Fibroblast of pulmonary artery (primary cell): Measurements from ENCODE around the gene C5orf63.

ENCODE experiments used
- DNase-seq: peaks from one replicate; pipeline ENCODE4 v3.0.0-alpha.2; 2010; ENCODE audit warnings: low read depth
- H3K4me3 ChIP-seq: replicated peaks from 2 replicates; pipeline ENCODE4 v1.5.1; 2011; ENCODE audit warnings: low read depth, mild to moderate bottlenecking, control low read depth, low read length, moderate library complexity
- TF ChIP-seq, protein P1 (sequence below): IDR thresholded peaks from 2 replicates; pipeline ENCODE4 v1.5.1; 2011; ENCODE audit warnings: mild to moderate bottlenecking, control low read depth, low read length, inconsistent platforms; ENCODE audit errors: missing control alignments

The C5orf63 gene

DNA sequence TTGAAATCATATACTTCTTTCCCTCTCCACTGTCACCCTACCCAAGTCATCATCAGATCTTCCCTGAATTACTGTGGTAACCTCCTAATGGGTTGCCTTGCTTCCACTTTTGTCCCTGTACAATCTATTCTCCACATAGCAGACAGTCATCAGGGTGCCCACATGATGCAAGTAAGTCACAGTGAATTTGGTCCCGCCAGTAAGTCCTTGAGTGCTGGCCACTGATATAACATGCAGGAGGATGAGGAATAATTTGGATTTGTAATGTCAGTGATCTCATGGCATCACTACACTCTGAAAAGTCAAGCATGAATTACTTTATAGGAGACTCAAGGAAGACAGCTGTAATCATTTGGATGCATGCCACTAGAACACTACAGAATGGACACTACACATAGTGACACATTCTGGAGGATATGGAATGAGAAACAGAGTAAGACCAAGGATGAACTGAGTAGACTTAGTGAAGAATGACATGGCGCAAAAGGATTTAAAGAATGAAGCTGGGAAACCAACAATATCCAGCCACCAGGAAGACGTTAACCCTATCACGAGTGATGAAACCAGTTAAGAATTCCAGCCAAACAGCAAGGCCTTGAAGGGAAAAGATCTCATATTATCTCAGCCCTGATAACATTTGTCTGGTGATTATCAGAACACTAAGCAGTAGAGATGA is 71.5 kb downstream of the C5orf63 start:
- peak; percentile 88 for DNase-seq
- no peak overlapping the region for H3K4me3 ChIP-seq
- TF ChIP-seq, protein P1, sequence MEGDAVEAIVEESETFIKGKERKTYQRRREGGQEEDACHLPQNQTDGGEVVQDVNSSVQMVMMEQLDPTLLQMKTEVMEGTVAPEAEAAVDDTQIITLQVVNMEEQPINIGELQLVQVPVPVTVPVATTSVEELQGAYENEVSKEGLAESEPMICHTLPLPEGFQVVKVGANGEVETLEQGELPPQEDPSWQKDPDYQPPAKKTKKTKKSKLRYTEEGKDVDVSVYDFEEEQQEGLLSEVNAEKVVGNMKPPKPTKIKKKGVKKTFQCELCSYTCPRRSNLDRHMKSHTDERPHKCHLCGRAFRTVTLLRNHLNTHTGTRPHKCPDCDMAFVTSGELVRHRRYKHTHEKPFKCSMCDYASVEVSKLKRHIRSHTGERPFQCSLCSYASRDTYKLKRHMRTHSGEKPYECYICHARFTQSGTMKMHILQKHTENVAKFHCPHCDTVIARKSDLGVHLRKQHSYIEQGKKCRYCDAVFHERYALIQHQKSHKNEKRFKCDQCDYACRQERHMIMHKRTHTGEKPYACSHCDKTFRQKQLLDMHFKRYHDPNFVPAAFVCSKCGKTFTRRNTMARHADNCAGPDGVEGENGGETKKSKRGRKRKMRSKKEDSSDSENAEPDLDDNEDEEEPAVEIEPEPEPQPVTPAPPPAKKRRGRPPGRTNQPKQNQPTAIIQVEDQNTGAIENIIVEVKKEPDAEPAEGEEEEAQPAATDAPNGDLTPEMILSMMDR, result no peak
